K562 (cell line): Measurements from ENCODE around the gene SLC29A3.

Experiments used
- CEBPB ChIP-seq: fragments of 450-650 bp; IDR thresholded peaks from 2 replicates; pipeline ENCODE4 v1.6.1; 2016; ENCODE audit warnings: missing genetic modification characterization, missing compliant biosample characterization
- E2F1 ChIP-seq: sonication (generic); formaldehyde crosslinking; IDR thresholded peaks from 2 replicates; pipeline ENCODE4 v1.8.1; 2023; ENCODE audit warnings: mild to moderate bottlenecking, missing genetic modification reagents, moderate library complexity
- FOXK2 ChIP-seq, 2 experiments: fragments of 450-650 bp; IDR thresholded peaks in 1 of 2; conservative IDR thresholded peaks in 1 of 2; 2 replicates each; pipeline ENCODE4 v1.6.1; 2016; ENCODE audit warnings: low read depth in 2 of 2, mild to moderate bottlenecking in 1 of 2
- NCOA4 ChIP-seq: fragments of 450-650 bp; IDR thresholded peaks from 2 replicates; pipeline ENCODE4 v1.6.1; 2018; ENCODE audit warnings: mild to moderate bottlenecking; ENCODE audit not compliant: partially characterized antibody
- POLR2A ChIP-seq: fragments of 450-650 bp; conservative IDR thresholded peaks from 2 replicates; pipeline ENCODE4 v1.6.1; 2016
- ZNF224 ChIP-seq: sonication (generic); formaldehyde crosslinking; IDR thresholded peaks from 2 replicates; pipeline ENCODE4 v1.8.0; 2022; ENCODE audit warnings: mild to moderate bottlenecking, missing genetic modification reagents
- ZNF274 ChIP-seq: IDR thresholded peaks from 2 replicates; pipeline ENCODE4 v1.6.1; 2011; ENCODE audit warnings: low read depth, mild to moderate bottlenecking, low read length, moderate library complexity, borderline replicate concordance

GRCh38 chr10:71338728-71339495 lies 19.9 kb downstream of the SLC29A3 start:
- TF ChIP-seq ZNF274 (no peak), E2F1 (CRISPR knock-in tag) (no peak), POLR2A (no peak), CEBPB (tag) (no peak), ZNF224 (CRISPR knock-in tag) (no peak), NCOA4 (no peak), FOXK2 (conservative IDR thresholded peaks at IDR 0.05 in 1 of 2, IDR thresholded peaks at IDR 0.05 in 1 of 2; ENCODE audit: low read depth in 2 of 2) (no peak)
